CD8-positive, alpha-beta memory T cell (primary cell): ENCODE measurements around the gene DUS3L. TPM values are rescaled to one million over a fixed set of nuclear protein-coding genes. Genes with fewer than 3 reads are reported as not detected.

Experiments used
- CTCF ChIA-PET: fragments of 350-600 bp; sonication (Branson Sonifier 250); formaldehyde crosslinking; loops from one replicate; lab custom pipeline; 2021; ENCODE audit warnings: antibody characterized with exemption; lab: Charles Lee
- POLR2A ChIA-PET: fragments of 350-600 bp; sonication (Branson Sonifier 250); formaldehyde crosslinking; loops from one replicate; lab custom pipeline; 2021; ENCODE audit warnings: antibody characterized with exemption; lab: Charles Lee
- DNase-seq, 5 donors: peaks; one replicate each; pipeline versions ENCODE4 v3.0.0 to v3.0.0-alpha.2; 2020 to 2022; ENCODE audit warnings: mixed read lengths in 1 of 5
- H3K27ac ChIP-seq: one replicate; pipeline ENCODE4 v1.7.0; 2013; ENCODE audit warnings: low read depth, mild to moderate bottlenecking, low read length, moderate library complexity
- H3K27me3 ChIP-seq: 2 replicates; pipeline ENCODE4 v1.7.0; 2013; ENCODE audit warnings: low read length, mild to moderate bottlenecking; ENCODE audit not compliant: insufficient read depth, poor library complexity, severe bottlenecking
- H3K36me3 ChIP-seq: 2 replicates; pipeline ENCODE4 v1.7.0; 2013; ENCODE audit warnings: mild to moderate bottlenecking, low read length, moderate library complexity; ENCODE audit not compliant: insufficient read depth
- H3K4me1 ChIP-seq: 2 replicates; pipeline ENCODE4 v1.7.0; 2013; ENCODE audit warnings: mild to moderate bottlenecking, low read length, moderate library complexity; ENCODE audit not compliant: insufficient read depth
- H3K4me3 ChIP-seq: 2 replicates; pipeline ENCODE4 v1.7.0; 2013; ENCODE audit warnings: mild to moderate bottlenecking, low read length
- H3K9me3 ChIP-seq: 2 replicates; pipeline ENCODE4 v1.7.0; 2013; ENCODE audit warnings: mild to moderate bottlenecking, low read length
- H3K27ac Mint-ChIP-seq, 8 donors: one replicate each; pipeline ENCODE4 v1.8.0; 2020 to 2021; ENCODE audit warnings: mixed read lengths in 8 of 8, mild to moderate bottlenecking in 6 of 8, inconsistent platforms in 3 of 8, moderate library complexity in 3 of 8
- H3K27me3 Mint-ChIP-seq, 2 donors: one replicate each; pipeline ENCODE4 v1.8.0; 2020 to 2021; ENCODE audit warnings: mixed read lengths in 2 of 2, mild to moderate bottlenecking in 1 of 2, moderate library complexity in 1 of 2
- H3K36me3 Mint-ChIP-seq, 3 donors: one replicate each; pipeline ENCODE4 v1.8.0; 2020 to 2021; ENCODE audit warnings: mixed read lengths in 3 of 3, inconsistent platforms in 1 of 3, mild to moderate bottlenecking in 1 of 3
- H3K4me1 Mint-ChIP-seq, 3 donors: one replicate each; pipeline ENCODE4 v1.8.0; 2020 to 2021; ENCODE audit warnings: mixed read lengths in 3 of 3, inconsistent platforms in 1 of 3, mild to moderate bottlenecking in 1 of 3
- H3K4me3 Mint-ChIP-seq, 7 donors: one replicate each; pipeline ENCODE4 v1.8.0; 2020 to 2021; ENCODE audit warnings: mixed read lengths in 7 of 7, mild to moderate bottlenecking in 6 of 7, moderate library complexity in 4 of 7, inconsistent platforms in 2 of 7
- H3K9me3 Mint-ChIP-seq, 5 donors: one replicate each; pipeline ENCODE4 v1.8.0; 2020 to 2022; ENCODE audit warnings: mixed read lengths in 5 of 5, mild to moderate bottlenecking in 3 of 5, moderate library complexity in 2 of 5, inconsistent platforms in 1 of 5
- polyA plus RNA-seq: library from polyadenylated mRNA; unstranded; fragments of 300-500 nt; fragmentation: Illumina TruSeq; gene quantifications from one replicate; pipeline ENCODE4 v1.2.3, GENCODE V29; 2021
- total RNA-seq, 2 experiments: library from RNA; stranded (reverse); gene quantifications; one replicate each; pipeline ENCODE4 v1.2.3, GENCODE V29; 2021

DUS3L gene
- total and polyA plus RNA-seq, 3 experiments from 2014 or later: 33.2 to 93.6 (median 90.9) TPM

- Histone ChIP-seq H3K9me3 (no peaks in the 10 kb centered on the region), H3K4me3 (no peak overlapping the region), H3K36me3 (no peaks in the 10 kb centered on the region), H3K27me3 (peaks cover 6% of the 10 kb centered on the region), H3K4me1 (peaks cover 20% of the 10 kb centered on the region), H3K27ac (no peak overlapping the region)
- Mint-ChIP-seq H3K4me3 (peak overlapping the region in 1 of 7 donors; percentile 32), H3K27ac (peak overlapping the region in 2 of 8 donors; percentile 36 to 45), H3K9me3 (no peaks in the 10 kb centered on the region), H3K27me3 (peaks cover 8 to 13% of the 10 kb centered on the region in 2 donors), H3K36me3 (no peaks in the 10 kb centered on the region), H3K4me1 (peaks cover 9 to 27% (median 20%) of the 10 kb centered on the region in 3 donors)
- CTCF ChIA-PET: interaction anchor here (1.1 kb wide), 1 partner anchor 13 kb away, joined by 3 read pairs; no protein-coding TSS in a partner anchor
- DNase-seq: no peak
- POLR2A ChIA-PET: no interaction called here
Measured at GRCh38 chr19:5806133-5806489, 15.1 kb upstream of the DUS3L start.

GRCh38 chr19:5805462-5806132 lies 14.6 kb upstream of the DUS3L start:
- ChIA-PET POLR2A (no interaction called here), CTCF (interaction anchor here (1.1 kb wide), 1 partner anchor 13 kb away, joined by 3 read pairs; no protein-coding TSS in a partner anchor)
- peaks cover 10% of the 10 kb centered on the region for H3K27me3 ChIP-seq
- Mint-ChIP-seq H3K4me3 (peak overlapping the region in 6 of 7 donors; percentile 11 to 81 (median 68)), H3K4me1 (peaks cover 9 to 27% (median 20%) of the 10 kb centered on the region in 3 donors), H3K27me3 (peaks cover 9 to 16% of the 10 kb centered on the region in 2 donors), H3K27ac (peak overlapping the region in 1 of 8 donors; percentile 55), H3K36me3 (no peaks in the 10 kb centered on the region), H3K9me3 (no peaks in the 10 kb centered on the region)
- peaks cover 20% of the 10 kb centered on the region for H3K4me1 ChIP-seq
- peak; percentile 26 to 73 (median 44) for DNase-seq
- no peaks in the 10 kb centered on the region for H3K36me3 ChIP-seq
- no peaks in the 10 kb centered on the region for H3K9me3 ChIP-seq
- H3K27ac ChIP-seq: no peak overlapping the region
- H3K4me3 ChIP-seq: no peak overlapping the region

- DNase-seq: peak in 4 of 5 donors; percentile 23 to 46 (median 38)
- Histone ChIP-seq H3K27ac (peak within 1 kb of the TSS; percentile 22), H3K4me3 (peak within 1 kb of the TSS; percentile 75), H3K27me3 (peaks cover 18% of the 10 kb centered on the region), H3K4me1 (peaks cover 20% of the 10 kb centered on the region), H3K36me3 (no peaks in the 10 kb centered on the region), H3K9me3 (no peaks in the 10 kb centered on the region)
- Mint-ChIP-seq H3K4me1 (peaks cover 9 to 27% (median 20%) of the 10 kb centered on the region in 3 donors), H3K9me3 (no peaks in the 10 kb centered on the region), H3K4me3 (peak within 1 kb of the TSS; percentile 27 to 87 (median 67)), H3K36me3 (no peaks in the 10 kb centered on the region), H3K27ac (peak within 1 kb of the TSS in 7 of 8 donors; percentile 29 to 88 (median 68)), H3K27me3 (peaks cover 11 to 18% of the 10 kb centered on the region in 2 donors)
- CTCF ChIA-PET: interaction anchor here (0.7 to 2.5 kb wide), 25 partner anchors 8 to 223 kb away, joined by 3 to 44 read pairs (median 4); partner anchors contain the start of genes DUS3L, LONP1, NDUFA11 and VMAC
- POLR2A ChIA-PET: interaction anchor here (0.6 to 1.5 kb wide), 4 partner anchors 20 to 222 kb away, joined by 3 to 13 read pairs (median 3); partner anchors contain the start of genes NDUFA11 and VMAC
Measured at GRCh38 chr19:5804516-5805461, 13.8 kb upstream of the DUS3L start, which contains the start of gene NRTN. NRTN (plus strand) TSS chr19:5805067; CDS start chr19:5824166, 19,099 bp downstream.

GRCh38 chr19:5803752-5804515 lies 13.0 kb upstream of the DUS3L start:
- peak overlapping the region; percentile 75 for H3K4me3 ChIP-seq
- ChIA-PET CTCF (interaction anchor here (0.7 to 2.5 kb wide), 26 partner anchors 8 to 223 kb away, joined by 3 to 44 read pairs (median 4); partner anchors contain the start of genes DUS3L, LONP1, NDUFA11 and VMAC), POLR2A (interaction anchor here (0.6 to 1.5 kb wide), 4 partner anchors 21 to 222 kb away, joined by 3 to 13 read pairs (median 3); partner anchors contain the start of genes NDUFA11 and VMAC)
- H3K9me3 Mint-ChIP-seq: no peaks in the 10 kb centered on the region
- DNase-seq: peak; percentile 87 to 94 (median 89)
- peak overlapping the region; percentile 22 for H3K27ac ChIP-seq
- peaks cover 11 to 26% of the 10 kb centered on the region in 2 donors for H3K27me3 Mint-ChIP-seq
- peak overlapping the region in 7 of 8 donors; percentile 29 to 88 (median 79) for H3K27ac Mint-ChIP-seq
- peaks cover 20% of the 10 kb centered on the region for H3K4me1 ChIP-seq
- H3K27me3 ChIP-seq: peaks cover 22% of the 10 kb centered on the region
- H3K4me3 Mint-ChIP-seq: peak overlapping the region; percentile 27 to 87 (median 67)
- peaks cover 9 to 27% (median 20%) of the 10 kb centered on the region in 3 donors for H3K4me1 Mint-ChIP-seq
- H3K36me3 ChIP-seq: no peaks in the 10 kb centered on the region
- H3K9me3 ChIP-seq: no peaks in the 10 kb centered on the region
- H3K36me3 Mint-ChIP-seq: no peaks in the 10 kb centered on the region

GRCh38 chr19:5803441-5803751 lies 12.4 kb upstream of the DUS3L start:
- H3K9me3 Mint-ChIP-seq: no peaks in the 10 kb centered on the region
- no peaks in the 10 kb centered on the region for H3K36me3 Mint-ChIP-seq
- no peak overlapping the region for H3K27ac ChIP-seq
- peak overlapping the region; percentile 27 to 76 (median 57) for H3K4me3 Mint-ChIP-seq
- no peaks in the 10 kb centered on the region for H3K36me3 ChIP-seq
- peaks cover 20% of the 10 kb centered on the region for H3K4me1 ChIP-seq
- peaks cover 22% of the 10 kb centered on the region for H3K27me3 ChIP-seq
- ChIA-PET POLR2A (interaction anchor here (1.5 kb wide), 1 partner anchor 100 kb away, joined by 13 read pairs; the partner anchor contains the start of genes NDUFA11 and VMAC), CTCF (interaction anchor here (0.7 to 2.5 kb wide), 23 partner anchors 9 to 224 kb away, joined by 3 to 44 read pairs (median 4); partner anchors contain the start of genes DUS3L, LONP1, NDUFA11 and VMAC)
- H3K27ac Mint-ChIP-seq: peak overlapping the region in 1 of 8 donors; percentile 85
- peaks cover 9 to 27% (median 20%) of the 10 kb centered on the region in 3 donors for H3K4me1 Mint-ChIP-seq
- DNase-seq: no peak
- peaks cover 13 to 28% of the 10 kb centered on the region in 2 donors for H3K27me3 Mint-ChIP-seq
- peak overlapping the region; percentile 75 for H3K4me3 ChIP-seq
- H3K9me3 ChIP-seq: no peaks in the 10 kb centered on the region

GRCh38 chr19:5801796-5802619 lies 11.0 kb upstream of the DUS3L start:
- peaks cover 9 to 27% (median 20%) of the 10 kb centered on the region in 3 donors for H3K4me1 Mint-ChIP-seq
- peaks cover 22% of the 10 kb centered on the region for H3K27me3 ChIP-seq
- no peaks in the 10 kb centered on the region for H3K36me3 ChIP-seq
- H3K4me1 ChIP-seq: peaks cover 20% of the 10 kb centered on the region
- CTCF ChIA-PET: interaction anchor here (0.7 to 2.5 kb wide), 2 partner anchors 9 to 91 kb away, joined by 3 to 44 read pairs; partner anchors contain the start of gene DUS3L
- H3K4me3 Mint-ChIP-seq: peak overlapping the region in 4 of 7 donors; percentile 17 to 61 (median 50)
- no peaks in the 10 kb centered on the region for H3K36me3 Mint-ChIP-seq
- peak overlapping the region in 2 of 8 donors; percentile 47 to 71 for H3K27ac Mint-ChIP-seq
- H3K4me3 ChIP-seq: no peak overlapping the region
- H3K9me3 ChIP-seq: no peaks in the 10 kb centered on the region
- POLR2A ChIA-PET: no interaction called here
- peaks cover 16 to 28% of the 10 kb centered on the region in 2 donors for H3K27me3 Mint-ChIP-seq
- H3K9me3 Mint-ChIP-seq: no peaks in the 10 kb centered on the region
- no peak for DNase-seq
- no peak overlapping the region for H3K27ac ChIP-seq
